H9 (cell line): ENCODE measurements around the gene PLS1. TPM values are rescaled to one million over a fixed set of nuclear protein-coding genes. Genes with fewer than 3 reads are reported as not detected.

ENCODE experiments used
- DNase-seq: peaks from one replicate; pipeline ENCODE4 v3.0.0-alpha.2; 2017
- H2AFZ ChIP-seq: one replicate; pipeline ENCODE4 v1.6.1; 2013; ENCODE audit warnings: mild to moderate bottlenecking, low read length, control low read depth, moderate library complexity
- H2AK5ac ChIP-seq: 2 replicates; pipeline ENCODE4 v1.6.1; 2013; ENCODE audit warnings: low read length, control low read depth, mixed read lengths; ENCODE audit not compliant: insufficient read length
- H2BK120ac ChIP-seq: one replicate; pipeline ENCODE4 v1.6.1; 2013; ENCODE audit warnings: low read depth, mild to moderate bottlenecking, low read length, control low read depth, inconsistent platforms; ENCODE audit not compliant: poor library complexity, severe bottlenecking
- H2BK12ac ChIP-seq: 2 replicates; pipeline ENCODE4 v1.6.1; 2013; ENCODE audit warnings: low read length, control low read depth, mixed read lengths, low read depth; ENCODE audit not compliant: insufficient read length
- H2BK15ac ChIP-seq: 2 replicates; pipeline ENCODE4 v1.6.1; 2013; ENCODE audit warnings: low read depth, low read length, control low read depth
- H2BK20ac ChIP-seq: one replicate; pipeline ENCODE4 v1.6.1; 2013; ENCODE audit warnings: low read depth, mild to moderate bottlenecking, low read length, control low read depth, inconsistent platforms; ENCODE audit not compliant: poor library complexity, severe bottlenecking
- H2BK5ac ChIP-seq: 2 replicates; pipeline ENCODE4 v1.6.1; 2013; ENCODE audit warnings: low read length, control low read depth, mixed read lengths; ENCODE audit not compliant: insufficient read length
- H3K14ac ChIP-seq: 2 replicates; pipeline ENCODE4 v1.6.1; 2013; ENCODE audit warnings: low read length, control low read depth; ENCODE audit not compliant: insufficient read depth
- H3K18ac ChIP-seq: 2 replicates; pipeline ENCODE4 v1.6.1; 2013; ENCODE audit warnings: low read depth, mild to moderate bottlenecking, mixed read lengths, low read length, control low read depth; ENCODE audit not compliant: insufficient read length
- H3K23ac ChIP-seq: 2 replicates; pipeline ENCODE4 v1.6.1; 2013; ENCODE audit warnings: low read length, control low read depth, mixed read lengths, low read depth; ENCODE audit not compliant: insufficient read length
- H3K23me2 ChIP-seq: 2 replicates; pipeline ENCODE4 v1.6.1; 2013; ENCODE audit warnings: low read depth, mild to moderate bottlenecking, mixed read lengths, low read length, control low read depth; ENCODE audit not compliant: insufficient read length, poor library complexity, severe bottlenecking
- H3K27ac ChIP-seq: 2 replicates; pipeline ENCODE4 v1.5.1; 2013; ENCODE audit warnings: low read length, control low read depth, mixed read lengths, low read depth; ENCODE audit not compliant: insufficient read length
- H3K27me3 ChIP-seq: 2 replicates; pipeline ENCODE4 v1.6.1; 2013; ENCODE audit warnings: low read length, control low read depth, inconsistent platforms; ENCODE audit not compliant: insufficient read depth
- H3K4ac ChIP-seq: 2 replicates; pipeline ENCODE4 v1.6.1; 2013; ENCODE audit warnings: low read depth, mild to moderate bottlenecking, control low read depth, inconsistent platforms, low read length, moderate library complexity
- H3K4me1 ChIP-seq: 2 replicates; pipeline ENCODE4 v1.6.1; 2013; ENCODE audit warnings: low read length, control low read depth, inconsistent platforms; ENCODE audit not compliant: insufficient read depth
- H3K4me2 ChIP-seq: 2 replicates; pipeline ENCODE4 v1.6.1; 2013; ENCODE audit warnings: low read length, control low read depth, mixed read lengths; ENCODE audit not compliant: insufficient read length, insufficient read depth
- H3K56ac ChIP-seq: 2 replicates; pipeline ENCODE4 v1.6.1; 2013; ENCODE audit warnings: low read depth, mild to moderate bottlenecking, mixed read lengths, low read length, control low read depth; ENCODE audit not compliant: insufficient read length
- H3K79me1 ChIP-seq: 2 replicates; pipeline ENCODE4 v1.6.1; 2013; ENCODE audit warnings: low read depth, mild to moderate bottlenecking, moderate library complexity, low read length, control low read depth, inconsistent platforms; ENCODE audit not compliant: insufficient read depth, poor library complexity, severe bottlenecking
- H3K79me2 ChIP-seq: 2 replicates; pipeline ENCODE4 v1.6.1; 2013; ENCODE audit warnings: low read length, control low read depth, inconsistent platforms; ENCODE audit not compliant: insufficient read depth
- H3K9ac ChIP-seq: 2 replicates; pipeline ENCODE4 v1.6.1; 2013; ENCODE audit warnings: low read length, control low read depth, mixed read lengths; ENCODE audit not compliant: insufficient read length; ENCODE audit errors: extremely low read depth
- H3K9me3 ChIP-seq: one replicate; pipeline ENCODE4 v1.6.1; 2013; ENCODE audit warnings: low read depth, low read length, inconsistent platforms; ENCODE audit not compliant: control insufficient read depth
- H3T11ph ChIP-seq: one replicate; pipeline ENCODE4 v1.6.1; 2013; ENCODE audit warnings: mild to moderate bottlenecking, low read length, control low read depth, inconsistent platforms
- H4K20me1 ChIP-seq: one replicate; pipeline ENCODE4 v1.6.1; 2013; ENCODE audit not compliant: control insufficient read depth, insufficient read length, insufficient read depth
- H4K5ac ChIP-seq: 2 replicates; pipeline ENCODE4 v1.6.1; 2013; ENCODE audit warnings: low read depth, mild to moderate bottlenecking, mixed read lengths, low read length, control low read depth; ENCODE audit not compliant: insufficient read length
- H4K8ac ChIP-seq: replicated peaks from 2 replicates; pipeline ENCODE4 v1.6.1; 2013; ENCODE audit warnings: low read length, control low read depth, mixed read lengths, low read depth; ENCODE audit not compliant: insufficient read length
- H4K91ac ChIP-seq: 2 replicates; pipeline ENCODE4 v1.6.1; 2013; ENCODE audit warnings: low read depth, mild to moderate bottlenecking, moderate library complexity, mixed read lengths, low read length, control low read depth; ENCODE audit not compliant: insufficient read length
- H3K27ac Mint-ChIP-seq, 3 experiments: 2 replicates in 2 of 3; 3 replicates in 1 of 3; pipeline ENCODE4 v1.8.0; 2020 to 2021; ENCODE audit warnings: mixed read lengths in 3 of 3, mild to moderate bottlenecking in 1 of 3, moderate library complexity in 1 of 3
- H3K27me3 Mint-ChIP-seq: 2 replicates; pipeline ENCODE4 v1.8.0; 2021; ENCODE audit warnings: low read depth, mild to moderate bottlenecking, moderate library complexity, mixed read lengths
- H3K36me3 Mint-ChIP-seq, 3 experiments: 2 replicates in 2 of 3; 3 replicates in 1 of 3; pipeline ENCODE4 v1.8.0; 2020 to 2021; ENCODE audit warnings: low read depth in 3 of 3, mixed read lengths in 3 of 3; ENCODE audit not compliant: insufficient read depth in 1 of 3
- H3K4me1 Mint-ChIP-seq, 2 experiments: 2 replicates each; pipeline ENCODE4 v1.8.0; 2020; ENCODE audit warnings: mixed read lengths in 2 of 2
- H3K4me3 Mint-ChIP-seq, 2 experiments: 2 replicates in 1 of 2; 3 replicates in 1 of 2; pipeline ENCODE4 v1.8.0; 2020 to 2021; ENCODE audit warnings: mild to moderate bottlenecking in 2 of 2, mixed read lengths in 2 of 2, moderate library complexity in 1 of 2
- H3K9me3 Mint-ChIP-seq, 2 experiments: 2 replicates in 1 of 2; 3 replicates in 1 of 2; pipeline ENCODE4 v1.8.0; 2020; ENCODE audit warnings: mild to moderate bottlenecking in 2 of 2, mixed read lengths in 2 of 2, moderate library complexity in 1 of 2
- CTCF ChIP-seq: fragments of 200-600 bp; sonication (generic); conservative IDR thresholded peaks from 3 replicates; pipeline ENCODE4 v1.8.0; 2021; ENCODE audit warnings: antibody characterized with exemption, mild to moderate bottlenecking
- WGBS: extraction: QIAGEN DNeasy Blood & Tissue Kit; methylation state at CpG from one replicate; pipeline ENCODE4 v1.1.7; 2013; ENCODE audit warnings: missing lambda C conversion rate, low lambda C conversion rate, mixed read lengths; ENCODE audit not compliant: insufficient read length; ENCODE audit errors: extremely low coverage; 5-methylcytosine and 5-hydroxymethylcytosine counted together
- total RNA-seq: library from RNA; stranded (reverse); gene quantifications from 2 replicates; pipeline ENCODE4 v1.2.1, GENCODE V29; 2021

PLS1 gene
- total RNA-seq, 1 experiment from 2014 or later = 20.4 TPM

- no peak overlapping the region for H2AFZ ChIP-seq
- no peak overlapping the region for H3K14ac ChIP-seq
- H3K79me1 ChIP-seq = no peaks in the 10 kb centered on the region
- no peak overlapping the region for H4K8ac ChIP-seq
- H2BK15ac ChIP-seq = no peak overlapping the region
- H3K79me2 ChIP-seq = no peaks in the 10 kb centered on the region
- H3K23ac ChIP-seq = no peak overlapping the region
- no peak overlapping the region for H4K91ac ChIP-seq
- no CpG with 5 or more reads among the region's 2 CpGs for WGBS
- no peak overlapping the region for H3K9ac ChIP-seq
- H4K5ac ChIP-seq = no peak overlapping the region
- Mint-ChIP-seq H3K27ac (peak overlapping the region in 1 of 3 experiments; percentile 34; a peak in 2 of 7 replicates), H3K36me3 (no peaks in the 10 kb centered on the region), H3K4me1 (peaks cover 5% of the 10 kb centered on the region in 2 experiments), H3K27me3 (no peaks in the 10 kb centered on the region), H3K4me3 (no peak overlapping the region), H3K9me3 (no peaks in the 10 kb centered on the region)
- H3K4me2 ChIP-seq = no peak overlapping the region
- no peak overlapping the region for H2BK20ac ChIP-seq
- no peaks in the 10 kb centered on the region for H3K9me3 ChIP-seq
- H3K4ac ChIP-seq = no peak overlapping the region
- no peak overlapping the region for H2AK5ac ChIP-seq
- H3K4me1 ChIP-seq = no peaks in the 10 kb centered on the region
- DNase-seq = no peak
- H3K18ac ChIP-seq = no peak overlapping the region
- no peak overlapping the region for H3K56ac ChIP-seq
- no peak overlapping the region for H3K27ac ChIP-seq
- no peak overlapping the region for H3T11ph ChIP-seq
- H2BK12ac ChIP-seq = no peak overlapping the region
- no peak overlapping the region for H2BK5ac ChIP-seq
- TF ChIP-seq CTCF = no peak
- H3K27me3 ChIP-seq = no peaks in the 10 kb centered on the region
- no peaks in the 10 kb centered on the region for H3K23me2 ChIP-seq
- H4K20me1 ChIP-seq = no peaks in the 10 kb centered on the region
- no peak overlapping the region for H2BK120ac ChIP-seq
These were observed 28.9 kb downstream of the PLS1 start for GRCh38 chr3:142625153-142625440.
